HG03558 (cell line): ENCODE results near the gene LIN37.
A peak's percentile ranks its signal among the peaks of the same experiment; 100 is the strongest.

Experiments used
- ATAC-seq: cut with Tn5 transposase; IDR thresholded peaks from one replicate; pipeline ENCODE4 v1.9.1; 2021; ENCODE audit warnings: moderate number of reproducible peaks; ENCODE audit not compliant: unreplicated experiment; ENCODE audit errors: extremely low read depth

Gene LIN37

DNA sequence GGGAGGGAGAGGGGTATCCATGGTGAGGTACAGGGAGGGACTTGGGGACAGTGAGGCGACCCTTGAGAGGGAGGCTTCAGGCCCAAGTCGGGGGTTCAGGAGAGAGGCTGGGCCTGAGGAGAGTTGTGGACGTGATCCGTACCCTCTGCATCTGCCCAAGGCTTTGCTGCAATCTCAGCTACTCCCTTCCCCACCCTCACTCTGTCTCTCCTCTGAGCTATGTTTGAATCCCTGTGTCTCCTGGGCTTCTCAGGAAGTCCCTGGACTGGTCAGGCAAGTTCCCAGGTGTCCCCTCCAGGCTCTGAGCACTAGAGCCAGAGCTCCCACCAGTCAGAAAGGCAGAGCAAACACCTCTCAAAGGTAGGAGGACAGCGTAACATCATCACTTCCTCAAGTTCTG, 1.8 kb downstream of the LIN37 start:
- no peak for ATAC-seq

GRCh38 chr19:35751839-35752745, 3.7 kb downstream of the LIN37 start:
- ATAC-seq, result no peak

- no peak for ATAC-seq
Measured at GRCh38 chr19:35752746-35753350, 4.5 kb downstream of the LIN37 start.

DNA sequence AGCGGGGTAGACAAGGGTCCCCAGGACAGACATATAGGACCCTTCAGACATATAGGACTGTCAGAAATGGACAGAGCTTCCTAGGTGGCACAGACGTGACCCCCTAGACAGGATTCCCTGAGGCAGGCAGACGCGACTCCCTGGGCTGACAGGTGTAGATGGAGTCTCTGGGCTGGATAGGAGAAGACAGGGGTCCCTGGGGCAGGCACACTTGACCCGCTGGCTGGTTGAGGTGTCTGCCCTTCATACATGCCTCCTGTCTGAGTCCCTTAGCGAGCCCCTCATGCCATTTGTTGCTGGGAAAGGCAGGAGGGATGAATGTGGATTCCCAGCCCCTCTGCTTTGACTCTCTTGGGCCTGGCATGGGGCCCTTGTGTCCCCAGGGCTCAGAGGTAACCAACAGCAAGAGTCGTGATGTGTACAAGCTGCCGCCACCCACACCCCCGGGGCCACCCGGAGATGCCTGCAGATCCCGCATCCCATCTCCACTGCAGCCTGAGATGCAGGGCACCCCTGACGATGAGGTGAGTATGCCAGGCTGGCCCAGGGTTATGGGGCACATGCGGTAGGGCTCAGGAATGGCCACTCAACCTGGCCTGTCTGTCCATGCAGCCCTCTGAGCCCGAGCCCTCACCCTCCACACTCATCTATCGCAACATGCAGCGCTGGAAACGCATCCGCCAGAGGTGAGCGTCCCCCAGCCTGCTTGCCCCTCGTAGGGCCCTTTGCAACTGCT, 5.4 kb downstream of the LIN37 start:
- ATAC-seq, result no peak

DNA sequence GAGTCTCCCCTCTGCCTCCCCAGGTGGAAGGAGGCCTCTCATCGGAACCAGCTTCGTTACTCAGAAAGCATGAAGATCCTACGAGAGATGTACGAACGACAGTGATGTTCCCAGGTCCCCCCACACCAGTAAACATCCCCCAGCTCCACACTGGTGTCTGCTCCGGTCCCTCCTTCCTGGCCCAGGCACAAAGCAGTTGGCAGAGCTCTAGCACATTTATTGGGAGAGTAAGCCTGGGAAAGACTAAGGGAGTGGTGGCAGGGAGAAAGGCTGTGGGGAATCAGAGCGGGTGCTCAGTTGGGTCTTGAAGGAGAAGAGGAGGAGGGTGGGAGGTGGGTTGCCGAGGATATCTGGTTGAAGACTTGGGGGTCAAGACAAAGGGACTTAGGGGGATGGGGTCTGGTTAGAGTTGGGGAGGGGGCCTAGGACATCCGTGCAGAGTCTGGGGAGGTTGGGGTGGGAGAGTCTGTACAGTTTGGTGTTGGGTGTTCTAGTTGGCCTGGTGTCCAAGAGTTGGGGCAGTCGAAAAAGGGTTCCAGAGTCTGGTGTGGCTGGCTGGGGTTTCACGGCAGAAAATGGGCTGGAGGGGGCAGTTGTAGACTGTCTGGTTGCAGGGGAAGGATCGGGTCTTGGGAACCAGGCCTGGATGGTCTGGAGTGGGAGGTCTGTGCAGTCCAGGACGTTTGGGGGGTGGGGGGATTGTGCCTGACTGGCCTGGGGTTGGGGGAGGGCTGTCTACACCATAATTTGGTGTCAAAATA, 6.2 kb downstream of the LIN37 start:
- ATAC-seq, result no peak

DNA sequence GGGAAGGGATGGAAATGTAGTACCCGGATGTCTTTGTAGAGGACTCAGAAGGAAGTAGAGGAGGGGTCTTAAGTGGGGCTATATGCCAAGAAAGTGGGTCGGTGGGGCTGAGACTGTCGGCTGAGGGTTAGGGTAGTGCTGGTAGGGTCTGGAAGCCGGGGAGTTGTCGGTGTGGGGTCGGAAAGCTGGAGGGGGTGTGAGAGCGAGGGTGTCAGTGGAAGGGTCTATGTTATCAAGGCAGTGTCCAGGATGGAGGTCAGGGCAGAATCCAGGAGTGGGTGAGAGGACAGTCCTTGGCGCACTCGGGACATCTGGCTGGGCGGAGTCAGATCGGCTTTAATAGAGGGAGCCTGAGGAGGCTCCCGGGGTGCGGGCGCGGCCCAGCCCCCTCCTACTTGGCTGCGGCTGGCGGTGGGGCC, 6.8 kb downstream of the LIN37 start:
- ATAC-seq, result no peak

GRCh38 chr19:35755550-35756376, 7.4 kb downstream of the LIN37 start:
- ATAC-seq, result no peak

GRCh38 chr19:35756377-35757230, 8.2 kb downstream of the LIN37 start, which contains the start of gene HSPB6:
Gene HSPB6, minus strand, starts transcription at chr19:35757029. Its CDS starts 21 bp downstream, at chr19:35757008.
- no peak for ATAC-seq

DNA sequence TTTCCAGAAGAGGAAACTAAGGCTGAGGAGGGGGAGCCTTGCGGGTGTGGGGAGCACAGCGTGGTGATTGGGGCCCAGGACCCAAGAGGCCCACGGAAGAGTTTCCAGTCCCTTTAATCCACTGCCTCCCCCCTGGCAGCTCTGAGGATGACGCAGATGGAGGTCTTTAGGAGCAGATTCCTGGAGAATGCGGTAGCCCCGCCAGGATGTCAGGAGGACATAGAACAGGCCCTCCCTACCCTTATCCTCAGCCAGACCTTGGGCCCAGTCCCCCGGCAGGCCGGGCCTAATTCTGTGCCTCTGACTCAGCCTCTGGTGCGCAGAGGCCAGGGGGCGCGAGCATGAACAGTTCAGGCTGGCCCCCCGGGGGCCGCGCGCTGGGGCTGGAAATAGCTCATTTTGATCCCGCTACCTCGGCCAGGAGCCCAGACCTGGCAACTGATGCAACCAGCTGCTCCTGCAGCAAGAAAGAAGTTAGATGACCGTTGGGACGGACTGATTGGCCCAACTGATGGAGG, 8.9 kb downstream of the LIN37 start:
- ATAC-seq, result no peak

DNA sequence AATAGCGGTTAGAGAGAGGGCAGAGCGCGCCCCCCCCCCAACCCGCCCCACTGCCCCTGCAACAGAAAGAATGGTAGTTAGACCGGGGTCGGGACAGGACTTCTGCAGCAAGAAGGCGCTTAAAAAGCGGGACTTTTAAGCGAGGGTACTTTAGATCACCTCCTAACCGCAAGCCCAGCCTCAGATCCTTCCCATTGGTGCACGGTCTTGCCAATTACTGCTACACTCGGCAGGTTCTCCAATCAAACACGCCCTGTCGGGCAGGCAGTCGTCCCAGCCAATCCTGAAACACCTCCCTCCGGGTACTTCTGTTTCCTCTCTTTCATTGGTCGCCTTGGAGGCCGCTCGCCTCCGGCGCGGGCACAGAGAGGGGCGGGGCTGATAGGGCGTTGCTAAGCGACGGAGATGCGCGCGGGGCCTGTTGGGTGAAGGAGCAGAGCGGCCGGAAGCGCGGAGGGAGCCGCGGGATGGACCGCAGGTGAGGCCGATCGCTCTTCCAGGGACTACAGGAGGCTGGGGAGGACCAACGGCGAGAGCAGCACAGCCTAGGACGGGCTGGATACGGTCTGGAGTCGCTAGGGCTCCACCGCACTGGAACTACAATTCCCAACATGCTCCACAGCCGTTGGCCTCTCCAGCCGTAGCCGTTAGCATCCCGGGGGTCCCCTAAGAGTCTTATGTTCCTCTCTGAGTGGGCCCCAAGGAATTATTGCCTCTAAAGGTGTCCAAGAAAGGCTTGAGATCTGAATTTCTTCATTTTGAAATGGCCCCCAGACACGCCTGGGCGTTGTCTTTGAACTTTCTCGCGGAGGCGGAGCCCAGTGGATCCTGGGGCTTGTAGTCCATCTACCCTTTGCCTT, 9.6 kb downstream of the LIN37 start, which contains the start of gene PROSER3:
PROSER3 (plus strand) TSS at position 428 of the 860 bp plus-strand sequence; CDS start at position 468, 40 bp downstream.
- peak; percentile 77 for ATAC-seq

DNA sequence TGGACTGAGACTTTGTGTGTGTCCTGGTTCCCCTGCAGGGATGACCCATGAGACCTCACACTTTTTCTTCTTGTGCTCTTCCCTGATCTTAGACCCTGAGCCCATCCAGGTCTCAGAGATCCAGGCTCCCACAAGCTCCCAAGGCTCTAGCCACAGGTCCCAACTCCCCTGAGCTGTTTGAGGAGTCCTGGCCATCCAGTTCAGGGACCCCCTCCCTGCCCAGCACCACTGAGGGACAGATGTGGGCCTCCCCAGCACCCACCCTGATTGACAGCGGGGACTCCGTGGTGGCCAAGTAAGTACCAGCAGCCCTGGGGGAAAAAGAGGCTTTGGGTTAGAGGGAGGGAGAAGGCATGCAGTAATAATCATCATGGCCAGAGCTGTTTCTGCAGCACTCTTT, 11.3 kb downstream of the LIN37 start:
- no peak for ATAC-seq

- no peak for ATAC-seq
Measured at GRCh38 chr19:35760711-35761349, 12.5 kb downstream of the LIN37 start.

DNA sequence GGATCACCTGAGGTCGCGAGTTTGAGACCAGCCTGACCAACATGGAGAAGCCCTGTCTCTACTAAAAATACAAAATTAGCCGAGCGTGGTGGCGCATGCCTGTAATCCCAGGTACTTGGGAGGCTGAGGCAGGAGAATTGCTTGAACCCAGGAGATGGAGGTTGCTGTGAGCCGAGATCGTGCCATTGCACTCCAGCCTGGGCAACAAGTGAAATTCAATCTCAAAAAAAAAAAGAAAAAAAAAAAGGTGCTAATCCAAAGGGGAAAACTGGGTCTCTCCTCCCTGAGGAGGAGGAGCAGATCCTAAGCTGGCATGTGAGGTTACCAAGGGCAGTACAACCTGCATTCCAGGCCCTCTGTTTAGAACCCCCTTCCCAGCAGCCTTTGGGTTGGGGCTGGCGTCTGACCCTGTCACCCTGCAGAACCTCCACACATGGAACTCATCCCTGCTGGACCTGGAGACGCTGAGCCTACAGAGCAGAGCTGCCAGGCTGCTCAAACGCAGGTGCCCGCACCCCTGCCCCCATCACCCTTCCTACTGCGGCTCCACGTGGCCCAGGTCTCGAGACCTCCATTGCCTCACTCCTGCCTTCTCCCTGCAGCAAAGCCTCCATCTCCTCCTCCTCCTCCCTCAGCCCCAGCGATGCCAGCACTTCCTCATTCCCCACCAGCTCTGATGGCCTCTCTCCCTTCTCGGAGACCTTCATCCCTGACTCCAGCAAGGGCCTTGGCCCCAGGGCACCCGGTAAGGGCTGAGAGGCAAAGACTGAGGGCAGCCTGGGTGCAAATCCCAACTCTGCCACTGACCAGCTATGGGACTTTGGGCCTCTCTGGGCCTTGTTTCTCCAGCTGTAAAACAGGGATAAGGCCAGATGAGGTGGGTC, 16.3 kb downstream of the LIN37 start:
- no peak for ATAC-seq

GRCh38 chr19:35766571-35767104, 18.3 kb downstream of the LIN37 start:
- no peak for ATAC-seq

GRCh38 chr19:35767288-35768081, 19.1 kb downstream of the LIN37 start:
- no peak for ATAC-seq
